COLO829 (cell line): Measurements from ENCODE around the gene GNG4.
"Not testable (repeated sequence)": the region's sequence is repeated elsewhere in the genome, so short reads cannot be mapped to it uniquely, and the experiment has no call there.

Source experiments
- DNase-seq: peaks from one replicate; pipeline ENCODE4 v3.0.0; 2012; ENCODE audit warnings: low spot score

GNG4 gene

DNA sequence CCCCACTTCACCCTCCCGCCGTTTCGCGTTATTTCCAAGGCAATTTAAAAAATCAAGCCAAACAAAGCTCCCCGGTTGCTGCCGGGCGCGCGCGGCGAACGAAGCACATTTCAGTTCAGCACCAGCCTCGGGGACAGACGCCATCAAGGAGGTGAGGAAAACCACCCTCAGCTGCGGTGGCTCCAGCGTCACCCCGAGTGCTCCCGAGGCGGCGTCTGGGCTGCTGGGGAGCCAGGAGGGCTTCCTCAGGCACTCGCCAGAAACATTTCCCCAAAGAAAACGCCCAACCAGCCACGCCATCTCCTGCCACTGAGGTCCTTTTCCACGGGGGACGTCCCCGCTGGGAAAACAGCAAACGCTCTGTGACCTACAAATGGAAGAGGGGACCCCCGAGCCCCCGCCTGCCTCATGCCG lies 623 bp downstream of the GNG4 start:
- DNase-seq = no peak

DNA sequence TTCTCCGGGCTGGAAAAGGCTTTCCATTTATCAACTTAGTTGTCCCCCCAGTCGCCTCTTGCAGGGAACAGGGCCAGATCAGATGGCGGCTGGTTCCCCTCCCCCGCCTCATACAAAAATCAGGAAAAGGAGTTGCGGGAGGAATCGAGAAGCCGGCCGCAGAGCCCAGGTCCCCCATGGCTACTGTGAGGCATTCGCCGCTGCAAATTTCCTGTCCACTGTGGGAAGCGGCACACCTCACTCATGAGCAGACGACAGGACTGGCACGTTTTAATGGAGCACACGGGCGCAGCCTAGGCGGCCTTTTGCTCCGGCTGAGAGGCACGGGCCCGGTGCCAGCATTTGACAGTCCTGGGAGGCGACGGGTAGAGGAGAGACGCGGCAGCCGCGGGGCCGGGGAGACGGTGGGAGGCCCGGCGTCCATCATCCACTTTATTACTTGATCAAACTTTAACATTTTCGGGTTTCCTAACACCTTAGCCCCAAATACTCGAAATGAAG lies 1.1 kb downstream of the GNG4 start:
- DNase-seq = no peak

DNA sequence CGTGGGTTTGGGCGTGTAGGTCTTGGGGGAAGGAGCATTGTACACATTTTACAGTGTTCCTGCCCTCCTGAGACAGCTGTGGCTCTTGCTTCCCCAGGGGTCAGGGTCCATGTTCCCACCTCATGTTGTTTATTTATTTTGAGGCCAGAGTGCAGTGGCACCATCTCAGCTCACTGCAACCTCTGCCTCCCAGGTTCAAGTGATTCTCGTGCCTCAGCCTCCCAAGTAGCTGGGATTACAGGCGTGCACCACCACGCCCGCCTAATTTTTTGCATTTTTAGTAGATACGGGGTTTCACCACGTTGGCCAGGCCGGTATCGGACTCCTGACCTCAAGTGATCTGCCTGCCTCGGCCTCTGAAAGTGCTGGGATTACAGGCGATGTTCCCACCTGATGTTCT lies 2.0 kb downstream of the GNG4 start:
- not testable (repeated sequence) for DNase-seq

DNA sequence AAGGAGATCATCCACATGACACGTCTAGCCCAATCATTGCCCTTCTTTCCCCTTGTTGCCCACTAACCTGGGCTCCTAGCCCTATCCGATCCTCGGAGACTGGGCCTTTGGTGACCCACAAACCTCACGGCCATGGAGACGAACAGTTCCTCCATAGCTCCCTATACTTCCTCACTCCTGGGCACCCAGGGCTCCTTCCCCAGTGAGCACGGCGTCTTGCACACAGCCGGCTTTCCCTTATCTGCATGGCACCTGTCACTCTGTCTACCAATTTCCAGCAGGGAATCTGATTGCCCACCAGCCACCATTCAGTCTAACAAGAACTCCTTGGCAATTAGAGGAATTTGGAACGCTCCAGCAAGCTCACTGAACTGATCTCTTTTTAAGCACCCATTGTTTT lies 3.1 kb downstream of the GNG4 start:
- DNase-seq = no peak

DNA sequence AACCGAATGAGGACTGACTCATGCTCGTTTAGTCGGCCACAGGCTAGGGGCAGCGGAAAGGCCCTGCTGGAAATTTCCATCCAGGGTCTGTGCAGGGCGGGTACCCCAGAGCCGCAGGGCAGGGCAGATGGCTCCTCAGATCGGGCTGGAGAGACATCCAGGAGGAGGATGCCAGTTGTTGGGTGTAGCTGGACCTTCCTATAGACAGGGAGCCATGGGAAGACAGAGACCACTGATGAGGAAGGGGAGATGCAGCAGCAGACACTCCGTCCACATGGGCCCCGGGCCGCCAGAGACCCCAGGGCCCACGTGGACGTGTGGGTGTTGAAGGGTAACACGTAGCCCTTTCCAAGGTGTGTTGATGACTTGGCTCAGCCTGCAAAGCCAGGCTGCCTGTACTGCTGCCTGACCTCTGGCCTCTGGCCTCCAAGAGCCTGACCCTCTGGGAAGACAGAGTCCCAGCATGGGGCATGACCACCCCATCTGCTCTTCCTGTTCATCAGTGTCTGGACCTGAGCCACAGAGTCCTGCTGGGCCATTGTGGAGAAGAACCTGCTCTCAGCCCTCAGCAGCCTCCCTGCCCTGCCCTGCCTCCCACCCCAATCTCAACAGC lies 4.8 kb downstream of the GNG4 start:
- no peak for DNase-seq

DNA sequence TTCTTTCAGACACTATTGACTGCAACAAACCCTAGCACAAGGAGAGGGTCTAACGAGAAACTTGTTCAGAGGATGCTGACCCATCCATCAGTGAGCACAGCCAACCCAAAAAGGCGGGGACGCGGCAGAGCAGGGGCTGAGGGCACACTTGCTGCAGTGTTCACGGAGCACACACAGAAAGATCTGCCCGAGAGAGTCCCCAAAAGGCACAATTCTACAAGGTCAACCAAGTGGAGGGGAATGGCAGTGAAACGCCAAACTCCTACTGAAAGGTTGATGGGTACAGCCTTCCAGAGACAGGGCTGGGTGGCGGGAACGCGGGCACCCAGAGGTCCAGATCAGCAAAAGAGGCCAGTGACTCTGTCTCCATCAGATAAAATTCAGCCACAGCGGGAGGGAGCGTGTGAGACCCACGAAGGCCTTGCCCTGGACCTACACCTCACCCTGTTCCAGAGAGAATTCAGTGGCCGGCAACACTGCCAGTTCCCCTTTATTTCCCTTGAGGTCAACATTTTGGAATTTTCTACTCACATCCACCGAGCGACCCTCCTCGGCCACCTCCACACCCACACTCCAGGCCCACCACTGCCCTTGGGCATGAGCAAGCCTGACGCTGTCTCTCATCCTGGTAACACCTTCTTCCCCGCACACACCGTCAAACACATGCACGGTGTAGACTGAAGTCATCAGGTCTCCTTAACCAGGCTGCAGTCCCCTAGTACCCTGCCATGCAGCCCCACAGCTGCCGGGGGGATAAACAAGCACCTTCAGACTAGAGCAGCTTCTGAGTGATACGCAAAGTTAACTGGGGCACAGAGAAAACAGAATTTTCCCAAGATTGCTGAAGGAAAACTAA lies 5.5 kb downstream of the GNG4 start:
- DNase-seq = no peak

DNA sequence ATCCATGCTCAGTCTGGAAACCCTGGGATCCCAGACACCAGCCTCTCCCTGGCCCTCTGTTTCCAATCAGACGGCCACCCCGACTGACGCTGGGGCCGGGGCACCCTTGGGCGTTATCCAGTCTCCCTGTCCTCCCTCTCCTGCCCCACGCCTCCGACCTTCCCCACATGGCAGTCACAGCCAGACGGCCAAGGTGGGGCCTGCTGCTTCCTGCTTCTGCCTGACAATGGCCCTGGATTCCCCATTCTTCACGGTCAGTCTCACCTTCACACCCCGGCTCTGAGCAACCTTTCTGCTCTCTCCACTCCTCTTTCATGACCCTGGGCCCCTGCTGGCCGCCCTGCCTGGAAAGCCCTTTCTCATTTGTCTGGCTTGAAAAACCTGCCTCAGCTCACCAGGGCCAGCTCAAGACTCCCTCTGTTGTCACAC lies 6.6 kb downstream of the GNG4 start:
- DNase-seq = no peak

DNA sequence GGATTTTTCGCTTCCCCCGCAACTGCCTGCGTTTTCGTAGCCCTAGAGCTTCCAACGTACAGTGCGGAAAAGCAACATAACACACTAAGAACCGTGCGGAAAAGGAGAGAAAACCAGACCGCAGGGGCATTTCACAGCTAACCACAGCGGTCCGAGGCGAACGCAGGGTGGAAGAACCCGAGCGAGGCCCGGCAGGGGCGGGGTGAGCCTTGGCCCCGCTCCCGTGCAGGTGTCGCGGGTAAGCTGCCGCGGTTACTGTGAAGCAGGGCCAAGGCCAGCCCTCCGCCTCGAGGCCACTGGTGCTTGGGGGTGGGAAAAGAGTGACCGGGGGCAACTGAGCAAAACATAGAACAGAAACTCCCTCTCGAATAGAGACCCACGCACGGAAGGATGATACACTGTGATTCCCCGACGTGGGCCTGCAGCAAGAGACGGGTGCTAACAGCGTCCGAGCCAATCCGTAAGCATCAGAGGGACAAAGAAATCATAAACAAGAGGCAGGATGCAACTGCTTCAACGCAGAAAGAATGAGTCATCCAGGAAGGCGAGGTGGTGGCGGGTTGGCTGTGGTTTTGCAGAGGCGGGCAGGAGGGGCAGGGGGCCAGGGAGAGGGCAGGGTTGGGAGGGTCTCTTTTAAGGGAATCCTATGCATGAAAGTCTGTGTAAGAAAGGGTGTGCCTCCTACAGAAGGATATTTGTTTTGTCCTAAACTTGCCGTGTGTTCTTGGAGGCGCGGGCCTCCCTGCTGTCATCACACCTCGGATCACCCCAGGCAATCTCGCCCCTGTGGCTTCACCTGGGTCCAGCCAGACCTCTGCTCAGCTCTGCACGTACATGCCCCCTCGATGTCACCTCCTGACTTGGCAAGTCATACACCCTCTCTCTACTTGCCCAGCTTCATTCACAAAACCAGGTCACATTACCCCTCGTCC lies 7.3 kb downstream of the GNG4 start:
- DNase-seq = peak; percentile 59

DNA sequence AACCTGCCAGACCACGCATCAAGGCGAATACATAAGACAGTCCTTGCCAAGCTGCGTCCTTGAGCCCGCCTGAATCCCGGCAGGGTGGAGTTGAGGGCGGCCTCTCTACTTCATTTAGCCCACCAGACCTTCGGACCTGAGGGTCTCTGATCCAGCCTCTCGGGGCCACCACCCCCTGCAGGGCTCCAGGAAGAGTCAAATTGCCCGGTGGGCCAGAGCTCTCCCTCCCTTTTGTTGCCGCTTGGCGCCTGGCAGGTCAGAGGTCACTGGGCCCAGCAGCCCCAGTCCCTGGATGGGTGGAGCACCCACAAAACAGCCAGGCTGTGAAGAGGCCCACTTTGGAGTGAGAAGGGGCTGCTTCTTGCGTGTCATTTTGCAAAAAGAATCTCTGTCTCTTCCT lies 9.0 kb downstream of the GNG4 start:
- DNase-seq = no peak

DNA sequence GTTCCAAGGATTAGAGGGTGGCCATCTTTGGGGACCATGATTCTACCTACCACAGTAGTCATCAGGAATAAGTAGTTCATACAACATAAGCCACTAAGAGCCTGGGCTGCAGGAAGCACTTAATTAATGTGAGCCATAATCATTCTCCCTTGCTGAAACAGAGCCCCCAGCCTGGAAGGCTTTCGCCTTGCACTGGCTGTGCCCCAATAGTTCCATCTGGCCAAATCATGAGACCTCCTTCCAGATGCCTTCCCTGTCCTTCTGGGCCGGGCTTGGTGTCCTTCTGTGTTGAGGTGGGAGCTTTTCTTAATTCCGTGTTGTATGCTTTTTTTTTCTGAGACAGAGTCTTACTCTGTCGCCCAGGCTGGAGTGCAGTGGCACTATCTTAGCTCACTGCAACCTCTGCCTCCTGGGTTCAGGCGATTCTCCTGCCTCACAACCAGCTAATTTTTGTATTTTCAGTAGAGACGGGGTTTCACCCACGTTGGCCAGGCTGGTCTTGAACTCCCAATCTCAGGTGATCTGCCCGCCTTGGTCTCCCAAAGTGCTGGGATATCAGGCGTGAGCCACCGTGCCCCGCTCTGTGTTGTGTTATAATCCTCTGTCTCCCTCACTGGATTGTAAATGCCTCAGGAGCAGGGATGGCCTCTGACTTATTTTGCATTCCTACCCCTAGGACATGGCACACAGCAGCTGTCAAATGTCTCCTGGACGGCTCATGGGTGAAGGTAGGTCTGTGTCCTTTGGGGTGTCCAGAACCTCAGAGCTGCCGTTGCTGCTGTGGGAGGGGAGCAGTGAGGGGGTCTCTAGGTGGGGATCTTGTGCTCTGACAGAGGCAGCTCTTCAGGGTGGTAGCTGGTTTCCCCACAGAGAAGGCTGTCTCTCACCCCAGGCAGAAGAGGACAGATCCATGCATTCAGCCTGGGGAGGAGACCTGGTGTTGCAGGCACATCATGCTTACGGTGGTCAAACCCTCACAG lies 10.1 kb downstream of the GNG4 start:
- DNase-seq = no peak

DNA sequence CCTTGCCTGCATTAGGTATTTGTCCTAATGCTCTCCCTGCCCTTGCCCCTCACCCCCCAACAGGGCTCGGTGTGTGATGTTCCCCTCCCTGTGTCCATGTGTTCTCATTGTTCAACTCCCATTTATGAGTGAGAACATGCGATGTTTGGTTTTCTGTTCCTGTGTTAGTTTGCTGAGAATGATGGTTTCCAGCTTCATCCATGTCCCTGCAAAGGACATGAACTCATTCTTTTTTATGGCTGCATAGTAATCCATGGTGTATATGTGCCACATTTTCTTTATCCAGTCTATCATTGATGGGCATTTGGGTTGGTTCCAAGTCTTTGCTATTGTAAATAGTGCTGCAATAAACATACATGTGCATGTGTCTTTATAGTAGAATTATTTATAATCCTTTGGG lies 11.0 kb downstream of the GNG4 start:
- not testable (repeated sequence) for DNase-seq

DNA sequence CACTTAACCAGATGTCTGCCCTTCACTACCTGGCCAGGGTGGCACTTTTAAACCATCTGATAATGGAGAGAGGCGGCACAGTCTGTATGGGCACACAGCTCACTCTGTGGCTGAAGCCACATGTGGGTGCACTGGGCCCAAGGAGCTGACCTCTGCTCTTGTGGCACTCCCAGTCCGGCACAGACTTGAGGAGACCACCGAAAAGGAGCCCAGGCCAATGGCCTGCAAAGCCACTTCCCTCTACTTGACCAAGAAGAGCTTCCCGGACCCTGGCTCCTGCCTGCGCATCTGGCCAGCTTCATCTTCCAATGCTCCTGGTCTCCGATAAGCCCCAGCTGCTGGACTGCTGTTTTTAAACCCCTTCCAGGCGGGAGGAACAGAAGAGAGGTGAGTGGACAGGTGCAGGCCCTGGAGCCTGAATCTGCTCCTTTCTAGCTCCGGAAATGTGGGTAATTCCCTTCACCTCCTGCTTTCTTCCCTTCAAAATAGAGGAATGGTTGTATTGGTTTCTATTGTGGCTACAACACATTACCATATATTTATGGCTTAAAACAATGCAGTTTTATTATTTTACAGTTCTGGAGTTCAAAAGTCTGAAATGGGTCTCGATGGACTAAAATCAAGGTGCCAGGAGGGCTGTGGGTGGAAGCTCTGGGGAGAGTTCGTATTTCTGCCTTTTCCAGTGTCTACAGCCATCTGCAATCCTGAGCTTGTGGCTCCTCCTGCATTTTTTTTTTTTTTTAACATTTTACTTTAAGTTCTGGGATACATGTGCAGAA lies 11.6 kb downstream of the GNG4 start:
- no peak for DNase-seq

DNA sequence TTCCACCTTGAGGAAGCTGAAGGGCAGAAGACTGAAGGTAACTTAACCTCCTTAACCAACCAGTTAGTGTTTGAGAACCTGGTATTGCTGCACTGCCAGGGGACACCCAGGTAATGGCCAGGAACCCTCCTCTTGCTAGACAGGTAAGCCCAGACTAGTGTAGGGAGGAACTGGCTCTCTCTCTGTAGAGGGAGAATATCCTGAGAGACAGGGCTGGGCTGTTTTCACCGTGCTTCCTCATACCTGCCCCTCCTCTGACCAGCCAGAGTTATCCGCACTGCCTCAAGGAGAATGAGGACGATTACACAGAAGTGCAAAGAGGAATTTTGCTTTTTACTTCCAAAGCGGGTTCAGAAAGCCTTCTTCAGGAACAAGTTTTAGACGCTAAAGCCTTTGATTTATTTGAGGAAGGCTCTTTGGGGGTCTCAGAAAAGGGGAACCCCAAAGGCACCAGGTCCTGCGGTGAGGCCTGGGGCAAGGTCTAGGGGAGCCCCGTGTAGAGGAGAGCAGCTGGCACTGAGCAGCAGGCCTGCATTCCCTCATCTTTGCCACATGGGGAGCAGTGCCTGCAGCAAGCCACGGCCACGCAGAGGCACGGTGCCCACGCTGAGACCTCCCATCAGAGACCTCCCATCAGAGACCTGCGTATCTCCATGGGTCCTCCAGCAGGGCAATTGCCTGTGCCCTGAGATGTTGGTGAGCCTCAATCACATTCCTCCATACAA lies 13.5 kb downstream of the GNG4 start:
- DNase-seq = no peak

DNA sequence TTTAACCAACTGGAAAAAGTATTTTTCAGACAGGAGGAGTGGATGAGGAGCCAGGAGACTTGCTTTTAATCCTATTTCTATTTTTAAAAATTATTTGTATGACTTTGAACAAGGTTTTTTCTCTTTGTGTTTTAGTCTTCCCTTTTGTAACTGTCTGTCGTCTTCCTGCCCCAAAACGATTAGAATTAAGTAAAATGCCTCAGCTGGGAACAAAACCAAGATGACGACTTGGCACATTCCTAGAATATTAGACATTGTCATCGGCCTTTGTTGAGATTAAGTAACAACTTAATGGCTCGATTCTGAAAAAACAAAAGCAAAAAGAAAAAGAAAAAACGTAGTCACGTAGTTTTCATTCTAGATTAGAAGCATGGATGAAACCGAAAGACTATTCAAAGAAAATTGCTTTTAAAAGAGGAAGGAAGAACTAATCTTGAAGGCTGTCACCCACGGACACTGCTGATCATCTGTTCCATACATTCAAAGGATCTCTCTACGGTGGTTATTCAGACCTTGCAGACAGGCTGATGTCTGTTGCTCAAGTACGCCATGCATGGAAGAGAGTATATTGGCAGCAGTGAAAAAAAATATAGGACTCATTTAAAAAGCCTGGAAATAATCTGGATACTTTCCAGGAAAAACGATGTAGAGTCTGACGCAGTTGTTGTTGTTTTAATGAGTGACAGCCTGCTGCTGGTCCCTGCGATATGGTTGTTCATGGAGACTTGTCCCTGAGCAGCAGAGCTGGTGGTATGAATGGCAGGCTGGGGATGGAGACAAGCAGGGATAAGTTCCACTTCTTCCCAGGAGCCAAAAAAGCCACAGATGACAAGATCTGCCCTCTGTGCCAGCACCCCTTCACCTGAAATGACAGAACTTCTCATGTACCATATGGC lies 16.8 kb downstream of the GNG4 start:
- DNase-seq = no peak

DNA sequence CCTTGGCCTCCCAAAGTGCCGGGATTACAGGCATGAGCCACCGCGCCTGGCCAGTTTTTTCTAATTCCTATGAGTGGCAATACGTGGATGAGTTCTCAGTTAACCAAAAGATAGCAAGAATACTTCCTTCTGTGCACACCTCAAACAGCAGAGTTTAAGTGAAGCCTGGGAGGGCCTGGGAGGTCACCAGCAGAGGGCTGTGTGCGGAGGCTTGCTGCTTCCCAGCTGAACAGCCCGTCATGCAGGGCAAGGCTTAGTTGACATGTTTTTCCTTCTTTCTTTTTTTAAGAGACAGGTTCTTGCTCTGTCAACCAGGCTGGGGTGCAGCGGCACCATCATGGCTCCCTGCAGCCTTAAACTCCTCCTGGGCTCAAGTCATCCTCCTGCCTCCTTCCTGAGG lies 17.8 kb downstream of the GNG4 start:
- DNase-seq = no peak

DNA sequence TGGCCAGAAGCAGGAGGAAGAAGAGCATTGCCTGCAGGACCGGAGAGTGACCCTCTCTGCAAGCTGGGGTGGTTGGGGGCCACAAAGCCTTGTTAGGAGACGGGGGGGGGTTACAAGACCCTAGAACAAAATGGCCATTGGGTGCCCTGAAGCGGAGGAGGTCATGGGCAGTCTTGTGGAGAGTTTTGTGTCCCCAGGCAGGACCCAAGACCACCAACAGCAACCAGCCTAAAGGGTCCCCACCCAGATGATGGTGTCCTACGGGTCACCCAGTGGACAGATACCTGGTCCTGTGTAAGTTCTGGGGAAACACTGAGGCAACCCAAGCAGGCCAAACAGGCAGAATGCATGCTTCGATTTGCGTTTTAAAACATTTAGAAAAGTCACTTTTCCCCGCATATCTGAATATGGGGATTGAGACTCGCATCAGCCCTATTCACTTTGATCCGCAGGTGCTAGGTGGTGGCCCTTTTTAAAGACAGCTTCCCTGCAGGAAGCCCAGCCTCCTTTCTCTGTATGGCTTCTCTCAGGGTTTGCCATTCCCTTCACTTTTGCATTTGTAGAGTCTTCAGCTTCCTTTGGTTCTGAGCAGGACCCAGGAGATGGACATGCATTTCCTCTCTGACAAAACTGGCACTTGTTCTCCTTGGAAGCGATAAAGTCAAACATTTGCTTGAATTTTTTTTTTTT lies 21.1 kb downstream of the GNG4 start:
- no peak for DNase-seq

DNA sequence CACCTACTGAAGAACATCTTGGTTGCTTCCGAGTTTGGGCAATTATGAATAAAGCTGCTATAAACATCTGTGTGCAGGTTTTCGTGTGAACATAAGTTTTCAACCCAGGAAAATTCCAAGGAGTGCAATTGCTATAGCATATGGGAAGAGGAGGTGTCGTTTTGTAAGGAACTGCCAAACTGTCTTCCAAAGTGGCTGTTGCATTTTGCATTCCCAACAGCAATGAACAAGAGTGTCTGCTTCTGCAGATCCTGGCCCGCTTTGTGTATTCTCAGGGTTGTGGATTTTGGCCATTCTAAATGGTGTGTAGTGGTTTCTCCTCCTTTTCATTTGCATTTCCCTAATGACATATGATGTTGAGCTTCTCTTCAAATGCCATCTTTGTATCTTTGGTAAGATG lies 23.8 kb downstream of the GNG4 start:
- no peak for DNase-seq

DNA sequence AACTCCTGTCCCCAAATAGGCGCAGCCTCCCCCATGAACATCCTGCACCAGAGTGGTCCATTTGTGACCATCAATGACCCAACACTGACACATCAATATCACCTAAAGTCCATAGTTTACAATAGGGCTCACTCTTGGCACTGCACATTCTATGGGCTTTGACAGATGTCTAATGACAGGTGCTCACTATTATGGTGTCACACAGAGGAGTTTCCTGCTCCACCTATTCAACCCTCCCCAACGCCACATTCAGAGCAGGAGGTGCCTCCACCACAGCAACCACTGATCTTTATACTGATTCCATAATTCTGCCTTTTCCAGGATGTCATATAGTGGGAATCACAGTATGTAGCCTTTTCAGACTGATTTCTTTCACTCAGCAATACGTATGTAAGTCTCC lies 24.2 kb downstream of the GNG4 start:
- DNase-seq = no peak
